Central memory CD4-positive, alpha-beta T cell (primary cell): ENCODE results near the gene VENTX.

Experiments used
- DNase-seq: peaks from one replicate; pipeline ENCODE4 v3.0.0; 2022

The VENTX gene

DNA sequence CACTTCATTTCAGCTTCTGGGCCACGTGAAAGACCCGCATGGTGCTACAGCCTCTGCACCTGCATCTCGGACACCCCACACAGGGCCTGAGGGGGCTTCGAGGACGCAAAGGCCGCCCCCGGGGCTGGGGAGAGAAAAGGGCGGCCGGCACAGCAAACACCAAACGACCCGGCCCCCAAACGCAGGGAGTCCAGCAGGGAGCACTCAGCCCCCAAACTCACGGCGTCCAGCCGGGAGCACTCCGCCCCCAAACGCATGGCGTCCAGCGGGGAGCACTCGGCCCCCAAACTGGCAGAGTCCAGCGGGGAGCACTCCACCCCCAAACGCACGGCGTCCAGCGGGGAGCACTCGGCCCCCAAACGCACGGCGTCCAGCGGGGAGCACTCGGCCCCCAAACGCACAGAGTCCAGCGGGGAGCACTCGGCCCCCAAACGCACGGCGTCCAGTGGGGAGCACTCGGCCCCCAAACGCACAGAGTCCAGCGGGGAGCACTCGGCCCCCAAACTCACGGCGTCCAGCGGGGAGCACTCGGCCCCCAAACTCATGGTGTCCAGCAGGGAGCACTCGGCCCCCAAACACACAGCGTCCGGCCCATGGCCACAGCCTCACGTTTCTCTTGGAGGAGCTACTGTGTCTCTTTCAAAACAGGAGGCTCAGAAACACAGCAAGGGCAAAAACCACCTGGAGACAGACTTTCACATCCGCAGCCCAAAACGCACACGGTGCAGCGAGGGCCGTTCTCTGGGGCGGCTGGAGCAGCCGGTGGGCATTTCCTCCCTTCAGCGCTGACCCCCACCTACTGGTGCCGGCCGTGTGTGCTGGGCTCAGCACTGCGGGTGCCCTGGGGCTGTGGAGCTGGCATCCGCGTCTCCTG, 34.6 kb upstream of the VENTX start:
- no peak for DNase-seq

GRCh38 chr10:133203652-133204195, 33.9 kb upstream of the VENTX start:
- DNase-seq, result no peak

- DNase-seq, result no peak
These were observed 33.2 kb upstream of the VENTX start for GRCh38 chr10:133204226-133205015.

GRCh38 chr10:133205146-133205545, 32.5 kb upstream of the VENTX start:
- DNase-seq, result no peak

DNA sequence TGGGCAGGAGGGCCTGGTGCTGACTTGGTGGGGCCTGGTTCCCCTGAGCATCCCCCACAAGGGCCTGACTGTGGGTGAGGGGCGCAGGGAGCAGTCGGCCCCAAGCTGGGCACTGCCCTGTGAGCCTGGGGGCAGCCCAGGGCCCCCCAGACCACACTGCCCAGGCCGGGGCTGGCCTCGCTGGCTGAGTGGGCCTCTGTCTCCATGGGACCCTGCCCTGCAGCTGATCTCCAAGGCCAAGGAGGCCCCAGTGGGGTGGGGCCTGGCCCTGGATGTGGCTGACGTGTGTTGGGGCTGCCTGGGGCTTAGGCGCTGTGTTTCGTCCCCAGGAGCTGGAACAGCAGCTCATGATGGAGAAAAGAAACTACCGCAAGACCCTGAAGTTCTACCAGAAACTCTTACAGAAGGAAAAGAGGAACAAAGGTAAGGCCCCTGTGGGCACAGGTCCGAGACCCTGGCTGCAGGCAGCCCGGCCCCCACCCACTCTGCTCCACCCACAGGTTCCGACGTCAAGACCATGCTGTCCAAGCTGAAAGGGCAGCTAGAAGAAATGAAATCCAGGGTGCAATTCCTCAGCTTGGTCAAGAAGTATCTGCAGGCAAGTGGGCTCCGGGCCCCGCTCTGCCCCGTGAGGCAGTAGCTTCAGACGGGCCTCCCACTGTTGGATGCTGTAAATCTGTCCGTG, 31.2 kb upstream of the VENTX start:
- DNase-seq, result no peak

DNA sequence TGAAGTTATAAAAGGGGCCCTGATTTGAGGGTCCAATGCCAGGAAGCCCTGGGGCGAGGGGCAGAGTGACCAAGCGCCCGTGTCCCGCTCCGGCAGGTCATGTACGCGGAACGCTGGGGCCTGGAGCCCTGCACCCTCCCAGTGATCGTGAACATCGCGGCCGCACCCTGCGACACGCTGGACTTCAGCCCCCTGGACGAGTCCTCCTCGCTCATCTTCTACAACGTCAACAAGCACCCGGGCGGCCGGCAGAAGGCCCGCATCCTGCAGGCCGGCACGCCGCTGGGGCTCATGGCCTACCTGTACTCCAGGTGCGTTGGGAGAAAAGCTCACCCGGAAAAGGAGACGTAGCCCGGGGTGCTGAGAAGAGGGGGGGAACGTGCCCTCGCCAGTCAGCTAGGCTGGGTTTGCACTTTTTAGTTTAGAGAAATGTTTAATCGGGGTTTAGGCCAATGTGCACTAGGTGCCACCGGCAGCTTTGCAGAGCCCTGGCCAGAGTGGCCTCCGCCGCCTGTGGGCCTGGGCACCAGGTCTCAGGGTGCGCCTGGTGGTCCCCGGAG, 30.5 kb upstream of the VENTX start:
- no peak for DNase-seq

DNA sequence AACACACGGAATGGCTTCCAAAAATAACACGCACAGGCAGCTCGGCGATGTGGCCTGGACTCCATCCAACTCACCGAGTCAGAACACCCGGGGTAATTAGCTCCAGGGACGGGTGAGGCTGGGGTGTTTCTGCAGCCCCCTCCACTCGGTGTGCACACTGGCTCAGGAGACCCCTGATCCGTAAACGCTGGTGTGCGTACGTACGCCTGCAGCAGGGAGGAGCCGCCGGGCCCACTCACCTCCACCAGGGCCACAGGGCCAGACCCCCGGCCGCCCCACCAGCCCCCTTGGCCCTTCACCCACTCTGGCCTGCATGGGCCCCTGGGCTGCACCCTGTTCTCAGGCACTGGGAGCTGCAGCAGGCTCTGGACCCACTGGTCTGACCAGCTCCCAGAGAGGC, 30.0 kb upstream of the VENTX start:
- DNase-seq, result no peak

GRCh38 chr10:133208466-133208865, 29.2 kb upstream of the VENTX start:
- DNase-seq, result no peak

DNA sequence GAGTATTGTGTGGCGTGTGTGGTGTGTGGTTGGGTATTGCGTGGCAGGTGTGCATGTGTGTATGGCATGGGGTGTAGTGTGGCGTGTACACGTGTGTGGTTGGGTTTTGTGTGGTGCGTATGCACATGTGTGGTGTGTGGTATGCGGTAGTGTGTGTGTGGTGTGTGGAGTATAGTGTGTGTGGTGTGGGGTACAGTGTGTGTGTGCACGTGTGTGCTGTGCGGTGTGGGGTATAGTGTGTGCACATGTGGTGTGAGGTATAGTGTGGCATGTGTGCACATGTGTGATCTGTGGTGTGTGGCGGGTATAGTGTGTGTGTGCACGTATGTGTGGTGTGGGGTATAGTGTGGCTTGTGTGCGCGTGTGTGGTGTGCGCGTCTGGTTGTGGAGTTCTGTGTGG, 28.5 kb upstream of the VENTX start:
- DNase-seq, result no peak

DNA sequence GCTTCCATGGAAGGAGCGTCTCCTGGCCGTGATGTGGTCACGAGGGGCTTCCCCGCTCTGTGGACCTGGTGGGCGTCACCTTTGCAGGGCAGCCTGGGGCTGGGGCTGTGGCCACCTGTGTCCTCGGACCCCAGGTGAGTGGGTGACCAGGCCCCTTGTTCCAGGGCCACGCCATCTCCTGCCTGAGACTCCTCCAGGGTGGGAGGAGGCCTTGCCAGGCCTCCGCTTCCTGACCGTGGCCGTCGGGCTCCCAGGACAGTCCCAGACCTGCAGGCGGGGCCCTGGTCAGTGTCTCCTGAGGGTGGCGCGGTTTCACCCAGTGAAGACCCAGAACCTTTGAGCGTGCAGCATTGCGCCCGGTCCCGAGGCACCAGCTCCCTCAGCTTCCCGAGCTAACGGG, 28.0 kb upstream of the VENTX start:
- no peak for DNase-seq

DNA sequence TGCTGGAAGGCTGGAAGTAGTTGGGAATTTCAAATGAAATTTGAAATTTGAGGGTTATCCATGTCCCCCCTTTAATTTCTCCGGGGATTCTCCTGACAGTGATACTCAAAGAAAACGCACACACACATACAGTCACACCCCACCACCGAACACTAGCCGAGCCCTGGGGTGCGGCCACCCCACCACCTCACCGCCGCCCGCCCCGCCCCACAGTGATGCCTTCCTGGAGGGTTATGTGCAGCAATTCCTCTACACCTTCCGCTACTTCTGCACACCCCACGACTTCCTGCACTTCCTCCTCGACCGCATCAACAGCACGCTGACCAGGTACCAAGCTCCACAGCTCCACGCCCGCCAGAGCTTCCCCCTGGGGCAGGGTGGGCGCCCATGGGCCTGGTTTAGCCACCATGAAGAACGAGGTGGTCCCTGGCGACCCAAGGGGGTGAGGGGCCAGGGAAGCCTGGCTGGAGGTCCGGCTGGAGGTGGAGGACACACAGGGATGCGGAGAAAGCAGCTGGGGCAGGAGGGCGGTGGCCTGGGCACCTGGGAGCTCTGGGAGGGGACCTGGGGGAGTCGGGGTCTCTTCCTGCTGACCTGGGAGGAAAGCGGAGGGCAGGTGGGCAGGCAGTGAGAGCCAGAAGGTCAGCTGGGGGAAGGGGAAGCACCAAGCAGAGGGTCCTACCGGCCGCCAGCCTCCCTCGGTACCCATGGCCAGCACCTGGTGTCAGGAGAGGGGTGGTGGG, 27.1 kb upstream of the VENTX start:
- no peak for DNase-seq

DNA sequence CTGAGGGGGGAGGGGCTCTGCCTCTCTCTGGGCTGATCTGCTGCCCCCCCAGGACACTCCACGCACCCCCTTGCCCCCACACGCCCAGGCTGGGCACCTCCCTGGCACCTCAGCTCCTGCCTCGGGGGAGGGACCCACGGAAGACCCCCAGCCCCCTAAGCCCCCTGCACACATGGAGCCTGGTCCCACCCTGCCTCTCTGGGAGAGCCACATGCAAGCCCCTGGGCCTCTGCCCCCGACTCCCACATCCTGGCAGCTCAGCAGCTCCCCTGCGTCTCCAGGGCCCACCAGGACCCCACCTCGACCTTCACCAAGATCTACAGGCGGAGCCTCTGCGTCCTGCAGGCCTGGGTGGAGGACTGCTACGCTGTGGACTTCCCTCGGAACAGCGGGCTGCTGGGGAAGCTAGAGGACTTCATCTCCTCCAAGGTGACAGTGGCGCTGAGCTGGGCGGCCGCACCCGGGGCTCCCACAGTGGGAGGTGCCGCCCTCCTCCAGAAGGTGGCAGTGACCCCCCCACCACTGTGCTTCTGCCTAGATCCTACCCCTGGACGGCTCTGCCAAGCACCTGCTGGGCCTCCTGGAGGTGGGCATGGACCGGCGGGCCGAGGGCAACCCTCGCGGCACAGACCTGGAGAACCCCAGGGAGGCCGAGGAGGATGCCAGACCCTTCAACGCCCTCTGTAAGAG, 26.4 kb upstream of the VENTX start:
- DNase-seq, result no peak

DNA sequence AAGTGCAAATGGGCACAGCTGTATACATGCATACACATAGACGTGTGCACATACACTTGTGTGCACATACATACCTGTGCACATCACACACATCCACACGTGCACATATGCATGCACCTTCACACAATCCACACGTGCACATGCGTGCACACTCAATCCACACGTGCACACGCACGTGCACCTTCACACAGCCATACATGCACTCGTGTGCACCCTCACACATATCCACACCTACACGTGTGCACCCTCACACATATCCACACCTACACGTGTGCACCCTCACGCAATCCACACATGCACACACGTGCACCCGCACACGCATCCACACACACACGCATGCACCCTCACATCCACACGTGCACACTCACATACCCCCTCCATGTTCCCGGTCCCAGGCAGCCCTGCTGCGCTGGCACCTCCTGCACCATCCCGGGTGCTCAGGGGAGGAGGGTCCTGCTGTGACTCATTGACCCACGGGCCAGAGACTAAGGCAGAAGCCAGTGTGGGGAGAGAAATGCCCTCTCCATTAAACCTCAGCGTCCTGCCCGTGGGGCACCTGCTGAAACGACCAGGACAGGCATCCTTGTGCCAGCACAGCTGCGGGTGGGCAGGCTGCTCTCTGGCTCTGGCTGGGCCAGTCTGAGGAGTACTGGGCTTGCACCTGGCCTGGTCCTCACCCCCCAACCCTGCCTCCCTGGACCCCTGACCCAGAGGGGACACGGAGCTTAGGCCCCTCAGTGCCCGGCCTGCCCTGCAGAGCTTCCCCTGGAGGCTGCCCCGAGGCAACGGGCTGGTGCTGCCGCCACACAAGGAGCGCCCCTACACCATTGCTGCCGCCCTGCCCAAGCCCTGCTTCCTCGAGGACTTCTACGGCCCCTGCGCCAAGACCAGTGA, 25.4 kb upstream of the VENTX start:
- DNase-seq, result no peak

GRCh38 chr10:133212853-133213494, 24.7 kb upstream of the VENTX start:
- no peak for DNase-seq

DNA sequence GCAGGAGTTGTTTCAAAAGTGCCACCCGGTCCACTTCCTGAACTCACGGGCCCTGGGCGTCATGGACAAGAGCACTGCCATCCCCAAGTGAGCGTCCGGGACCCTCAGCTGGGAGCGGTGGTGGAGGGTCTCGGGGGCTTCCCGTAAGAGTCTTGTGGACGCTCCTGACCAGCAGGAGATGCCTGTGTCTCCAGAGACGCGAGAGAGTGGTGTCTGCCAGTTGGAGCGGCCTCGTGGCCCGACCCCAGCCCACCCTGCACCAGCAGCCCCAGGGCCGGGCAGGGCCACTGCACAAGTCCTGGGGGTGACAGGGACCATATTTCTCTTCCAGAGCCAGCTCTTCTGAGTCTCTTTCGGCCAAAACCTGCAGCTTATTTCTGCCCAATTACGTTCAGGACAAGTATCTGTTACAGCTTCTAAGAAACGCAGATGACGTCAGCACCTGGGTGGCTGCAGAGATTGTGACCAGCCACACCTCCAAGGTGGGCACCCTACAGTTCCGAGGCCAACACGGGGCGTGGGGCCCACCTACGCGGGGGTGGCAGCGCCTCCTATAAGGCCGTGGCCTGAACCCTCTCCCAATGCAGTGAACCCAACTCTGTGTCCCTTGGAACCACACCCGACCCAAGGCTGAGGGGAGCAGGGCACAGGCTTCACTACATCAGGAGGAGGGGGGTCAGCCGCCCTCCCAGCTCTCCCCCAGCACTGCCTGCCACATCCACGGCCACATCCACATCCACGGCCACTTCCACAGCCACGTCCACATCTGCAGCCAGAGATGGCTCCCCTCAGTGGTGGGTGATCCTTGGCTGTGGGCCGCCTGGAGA, 23.8 kb upstream of the VENTX start:
- no peak for DNase-seq

GRCh38 chr10:133214468-133215410, 22.9 kb upstream of the VENTX start:
- no peak for DNase-seq

- DNase-seq, result no peak
These were observed 22.1 kb upstream of the VENTX start for GRCh38 chr10:133215586-133215985.

GRCh38 chr10:133216776-133217175, 20.9 kb upstream of the VENTX start:
- DNase-seq, result no peak
